Bone marrow (tissue), 2 donors: ENCODE measurements around the gene MRPL23.
A peak's percentile ranks its signal among the peaks of the same experiment; 100 is the strongest.

ENCODE experiments used
- DNase-seq, 2 donors: peaks; one replicate each; lab custom pipeline; 2025; lab: John Stamatoyannopoulos, UW

The MRPL23 gene

DNA sequence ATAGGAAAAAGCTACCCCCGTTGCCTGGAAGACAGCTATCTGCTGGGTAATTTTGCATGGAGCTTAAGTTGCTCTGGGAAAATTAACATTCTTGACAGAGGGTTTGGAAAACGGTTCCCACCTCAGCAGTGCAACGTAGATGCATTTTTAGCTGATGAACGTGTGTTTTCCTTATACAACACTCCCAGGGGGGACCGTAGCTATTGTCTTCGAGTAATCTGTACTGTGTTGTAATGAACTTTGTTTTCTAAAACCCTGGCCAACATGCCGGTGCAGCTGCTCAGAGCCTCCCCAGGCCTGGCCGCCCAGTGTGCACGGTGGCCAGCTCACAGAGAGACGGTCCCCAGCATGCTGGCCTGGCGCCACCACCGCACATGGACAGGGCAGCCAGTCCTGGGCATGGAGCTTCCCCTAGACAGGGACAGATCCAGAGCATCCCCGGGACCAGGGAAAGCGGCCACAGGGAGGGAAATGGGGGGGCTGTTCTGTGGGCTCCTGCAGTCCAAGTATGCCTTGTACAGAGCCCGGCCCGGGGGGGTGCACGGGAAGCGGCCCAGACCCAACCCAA, 25.5 kb upstream of the MRPL23 start:
- no peak for DNase-seq

GRCh38 chr11:1922481-1923081, 24.6 kb upstream of the MRPL23 start:
- DNase-seq: no peak

GRCh38 chr11:1923201-1923956, 23.8 kb upstream of the MRPL23 start:
- no peak for DNase-seq

DNA sequence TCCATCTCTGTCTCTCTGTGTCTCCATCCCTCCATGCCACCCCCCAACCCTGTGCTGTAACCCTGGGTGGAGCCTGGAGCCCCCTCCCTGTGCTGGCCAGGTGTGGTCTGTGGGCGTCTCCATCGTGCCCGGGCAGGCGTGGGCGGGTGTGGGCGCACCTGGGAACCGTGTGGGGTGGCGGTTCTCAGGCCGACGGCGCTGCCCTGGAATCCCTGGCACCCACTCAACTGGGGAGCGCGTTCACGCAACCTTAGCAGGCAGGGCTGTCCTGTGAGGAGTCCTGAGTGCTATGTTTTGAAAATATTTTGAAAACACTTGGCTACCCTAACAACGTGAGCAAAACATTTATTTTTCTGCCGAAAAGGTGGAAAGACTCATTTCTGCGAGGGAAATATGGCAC, 23.0 kb upstream of the MRPL23 start:
- no peak for DNase-seq

- DNase-seq: no peak
Observed at GRCh38 chr11:1924646-1925372, 22.3 kb upstream of the MRPL23 start.

DNA sequence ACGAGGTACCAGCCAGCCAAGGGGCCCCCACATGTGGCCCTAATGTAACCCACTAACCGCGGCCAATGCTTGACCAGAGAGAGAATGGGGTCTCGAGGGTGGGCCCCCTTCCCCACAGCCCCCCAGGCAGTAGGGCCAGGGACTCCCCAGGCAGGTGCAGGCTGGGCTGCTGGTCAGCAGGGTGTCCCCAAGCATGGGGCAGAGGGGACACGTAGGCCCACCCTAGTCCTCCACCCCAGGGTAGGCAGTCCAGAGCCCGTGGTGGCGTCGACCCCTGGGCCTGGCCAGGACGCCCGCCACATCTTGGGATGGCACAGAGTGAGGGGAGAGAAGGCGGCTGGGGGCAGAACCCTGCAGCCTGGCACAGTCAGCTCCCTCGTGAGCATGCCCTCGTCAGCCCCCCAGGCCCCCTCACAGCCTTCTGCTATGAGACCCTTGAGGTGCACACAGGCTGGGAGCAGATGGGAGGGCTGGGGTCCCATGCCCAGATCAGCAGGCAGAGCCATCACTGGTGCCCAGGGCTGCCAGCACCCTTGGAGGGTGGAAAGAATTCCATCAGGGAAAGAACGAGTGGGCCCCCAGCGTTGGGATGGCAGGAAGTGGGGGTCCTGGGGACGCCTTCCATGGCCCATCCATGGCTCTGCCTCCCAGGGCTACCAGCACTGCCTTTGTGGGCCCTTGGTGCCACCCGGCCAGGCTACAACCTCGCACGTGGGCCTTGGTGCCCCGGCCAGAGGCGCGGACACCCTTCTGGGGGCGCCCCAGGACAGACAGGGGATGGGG, 21.6 kb upstream of the MRPL23 start:
- no peak for DNase-seq

GRCh38 chr11:1926156-1927025, 20.7 kb upstream of the MRPL23 start:
- DNase-seq: peak in 1 of 2 donors; percentile 32

GRCh38 chr11:1927026-1927847, 19.9 kb upstream of the MRPL23 start:
- DNase-seq: no peak

- no peak for DNase-seq
Observed at GRCh38 chr11:1927848-1928469, 19.2 kb upstream of the MRPL23 start.

GRCh38 chr11:1928470-1928890, 18.7 kb upstream of the MRPL23 start:
- no peak for DNase-seq

DNA sequence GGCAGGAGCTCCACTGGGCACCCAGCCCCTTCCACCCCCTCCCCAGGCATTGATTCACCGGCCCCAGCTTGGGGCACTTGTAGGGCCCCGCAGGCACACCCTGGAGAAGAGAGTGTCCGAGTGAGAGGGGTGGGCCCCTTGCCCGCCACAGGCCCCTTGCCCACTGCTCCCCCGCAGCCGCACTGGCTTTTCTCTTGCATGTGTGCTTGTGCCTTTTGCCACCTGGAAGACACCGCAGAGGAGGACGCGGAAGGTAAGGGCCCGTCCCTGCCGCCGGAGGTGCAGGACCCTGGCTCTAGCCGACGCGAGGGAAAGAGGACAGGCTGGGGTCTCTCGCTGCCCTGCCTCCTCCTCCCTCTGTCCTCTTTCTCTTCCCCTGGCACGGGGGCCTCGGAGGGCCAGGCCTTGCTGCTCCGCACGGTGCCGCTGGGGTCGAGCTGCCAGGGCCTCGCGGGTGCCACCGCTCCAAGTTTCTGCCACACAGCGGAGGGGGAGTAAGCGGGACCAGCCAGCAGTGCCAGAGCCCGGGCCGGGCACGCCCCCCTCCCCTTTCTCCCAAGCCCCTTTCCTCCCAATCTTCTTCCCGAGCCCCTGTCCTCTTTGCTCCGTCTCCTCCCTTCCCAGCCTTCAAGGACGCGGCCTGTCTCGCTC, 18.1 kb upstream of the MRPL23 start:
- no peak for DNase-seq

DNA sequence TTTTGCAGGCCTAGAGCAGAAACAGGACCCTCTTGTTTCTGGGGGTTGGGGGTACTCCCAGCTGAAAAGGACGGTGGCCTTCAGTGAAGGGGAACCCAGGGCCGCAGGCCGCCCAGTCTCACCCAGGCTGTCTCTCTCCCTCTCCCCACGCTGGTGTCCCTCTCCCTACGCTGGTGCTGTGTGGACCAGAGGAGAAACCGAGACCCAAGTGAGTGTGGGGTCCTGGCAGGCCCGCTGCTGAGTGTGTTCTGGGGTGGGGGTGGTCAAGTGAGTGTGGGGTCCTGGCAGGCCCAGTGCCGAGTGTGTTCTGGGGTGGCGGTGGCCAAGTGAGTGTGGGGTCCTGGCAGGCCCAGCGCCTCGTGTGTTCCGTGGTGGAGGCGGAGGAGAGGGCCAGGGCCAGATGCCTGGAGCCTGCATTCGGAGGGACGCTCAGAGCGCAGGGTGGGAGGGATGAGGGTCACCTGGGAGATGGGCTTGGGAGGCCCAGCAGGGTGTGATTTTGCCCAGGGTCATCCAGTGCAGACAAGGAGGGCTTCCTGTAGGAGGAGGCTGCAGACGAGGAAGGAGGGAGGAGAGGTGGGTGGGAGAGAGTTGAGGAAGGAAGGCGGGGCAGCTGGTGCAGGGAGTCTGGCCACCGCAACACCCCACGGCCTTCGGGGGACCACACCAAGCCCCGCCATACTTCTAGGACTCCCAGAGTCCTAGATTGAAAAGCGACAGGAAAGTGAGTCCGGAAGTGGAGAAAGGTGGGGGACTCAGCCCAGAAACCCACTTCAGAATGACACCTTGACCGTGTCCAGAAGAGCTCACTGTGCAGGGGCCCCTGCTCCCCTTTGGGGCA, 17.3 kb upstream of the MRPL23 start:
- DNase-seq: no peak

DNA sequence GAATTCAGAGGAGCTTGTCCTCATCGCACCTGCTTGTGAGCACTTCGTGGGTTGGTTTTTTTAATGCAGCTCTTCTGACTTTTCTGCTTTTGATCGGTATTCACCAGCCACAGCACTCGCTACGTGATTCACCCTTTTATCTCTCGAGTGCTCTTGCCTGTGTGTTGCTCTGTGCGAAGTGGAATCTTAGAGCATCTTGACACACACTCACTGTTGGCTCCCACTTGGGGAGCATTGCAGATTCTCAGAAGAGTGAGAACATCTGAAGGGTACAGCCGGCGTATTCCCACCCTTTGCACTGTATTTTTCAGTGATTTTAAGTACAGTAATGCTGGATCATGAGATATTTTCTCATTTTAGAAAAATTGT, 16.7 kb upstream of the MRPL23 start:
- no peak for DNase-seq

DNA sequence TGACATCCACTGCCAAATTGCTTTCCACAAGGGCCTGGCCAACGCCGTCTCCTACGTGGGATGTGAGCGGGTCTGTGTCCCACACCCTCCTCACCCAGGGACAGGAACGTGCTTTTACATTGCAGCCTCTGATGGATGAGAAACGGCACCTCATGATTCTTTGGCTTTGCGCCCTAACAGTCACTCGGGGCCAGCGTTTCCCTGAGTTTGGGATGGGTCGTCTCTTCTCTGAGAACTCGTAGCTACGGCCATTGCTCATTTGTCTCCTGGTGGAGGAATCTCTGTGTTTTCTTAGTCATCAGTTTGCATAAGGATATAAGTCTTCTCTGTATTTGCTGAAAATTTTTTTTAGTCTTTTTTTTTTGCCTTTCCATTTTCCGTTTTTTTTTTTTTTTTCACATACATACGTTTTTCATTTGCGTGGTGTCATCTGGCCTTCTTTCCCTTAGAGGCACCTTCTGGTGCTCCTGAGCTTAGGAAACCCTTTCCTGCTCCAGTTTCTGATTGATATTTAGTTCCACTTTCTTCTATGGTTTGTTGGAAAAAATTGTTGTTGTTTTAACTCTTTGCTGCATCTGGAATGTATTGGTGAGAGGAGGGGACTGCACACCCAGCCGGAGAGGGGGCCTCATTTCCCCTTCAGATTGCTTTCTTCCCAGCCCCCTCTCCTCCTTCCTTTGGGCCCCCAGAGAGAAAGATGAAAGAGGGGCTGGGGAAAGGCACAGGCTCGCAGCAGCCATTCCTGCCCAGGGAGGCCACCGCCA, 15.6 kb upstream of the MRPL23 start:
- no peak for DNase-seq

DNA sequence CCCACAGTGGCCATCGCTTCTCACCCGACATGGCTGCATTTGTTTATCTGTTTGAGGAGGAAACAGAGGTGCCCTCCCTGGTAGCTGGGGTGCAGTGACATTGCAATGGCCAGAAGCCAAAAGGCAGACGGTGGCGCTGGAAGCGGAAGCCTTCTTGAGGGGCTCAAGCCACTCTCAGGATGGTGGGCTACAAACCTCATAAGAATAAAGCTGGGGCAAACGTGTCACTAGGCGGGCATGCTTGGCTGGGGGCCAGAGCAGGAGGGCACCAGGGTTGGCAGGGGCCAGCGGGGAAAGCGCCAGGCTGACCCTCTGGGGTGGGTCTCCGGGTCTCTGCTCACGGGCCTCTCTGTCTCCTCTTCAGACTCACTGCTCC, 15.0 kb upstream of the MRPL23 start:
- no peak for DNase-seq

GRCh38 chr11:1932681-1933080, 14.5 kb upstream of the MRPL23 start:
- no peak for DNase-seq
